Loucy (cell line): Measurements from ENCODE around the gene NOXA1.

Experiments
- H2AFZ ChIP-seq: fragments of 200-600 bp; sonication (generic); 2 replicates; pipeline ENCODE4 v1.6.0; 2016; ENCODE audit warnings: antibody characterized with exemption, mild to moderate bottlenecking, low read length, moderate library complexity
- H3F3A ChIP-seq: fragments of 200-600 bp; 2 replicates; pipeline ENCODE4 v1.6.0; 2016; ENCODE audit warnings: antibody characterized with exemption, low read depth, mild to moderate bottlenecking
- H3K27me3 ChIP-seq: fragments of 200-600 bp; sonication (generic); 2 replicates; pipeline ENCODE4 v1.6.1; 2014; ENCODE audit warnings: low read length, mild to moderate bottlenecking; ENCODE audit not compliant: insufficient read depth, poor library complexity, severe bottlenecking
- H3K36me3 ChIP-seq: fragments of 200-600 bp; sonication (generic); 2 replicates; pipeline ENCODE4 v1.6.1; 2016; ENCODE audit warnings: low read length; ENCODE audit not compliant: insufficient read depth
- H3K4me1 ChIP-seq: fragments of 200-600 bp; sonication (generic); 2 replicates; pipeline ENCODE4 v1.5.1; 2014; ENCODE audit warnings: low read length, mild to moderate bottlenecking; ENCODE audit not compliant: insufficient read depth, poor library complexity, severe bottlenecking
- H3K4me2 ChIP-seq: fragments of 200-600 bp; sonication (generic); 2 replicates; pipeline ENCODE4 v1.6.0; 2014; ENCODE audit warnings: antibody characterized with exemption, low read length, low read depth, mild to moderate bottlenecking; ENCODE audit not compliant: poor library complexity, severe bottlenecking
- H3K4me3 ChIP-seq: fragments of 200-600 bp; sonication (generic); 2 replicates; pipeline ENCODE4 v1.5.1; 2014; ENCODE audit warnings: low read length, mild to moderate bottlenecking, mixed read lengths; ENCODE audit not compliant: poor library complexity, severe bottlenecking
- H3K79me2 ChIP-seq: fragments of 200-600 bp; sonication (generic); 2 replicates; pipeline ENCODE4 v1.6.1; 2014; ENCODE audit warnings: low read length; ENCODE audit not compliant: insufficient read depth
- H3K9ac ChIP-seq: fragments of 200-600 bp; sonication (generic); 2 replicates; pipeline ENCODE4 v1.6.0; 2014; ENCODE audit warnings: mild to moderate bottlenecking, low read depth, low read length, moderate library complexity; ENCODE audit not compliant: poor library complexity, severe bottlenecking
- H3K9me2 ChIP-seq: fragments of 200-600 bp; sonication (generic); replicated peaks from 2 replicates; pipeline ENCODE4 v1.6.1; 2016; ENCODE audit warnings: low read depth, low read length, mixed read lengths
- H3K9me3 ChIP-seq: fragments of 200-600 bp; sonication (generic); 2 replicates; pipeline ENCODE4 v1.6.1; 2014; ENCODE audit warnings: mild to moderate bottlenecking, antibody characterized with exemption, low read length, low read depth; ENCODE audit not compliant: insufficient read depth
- H4K20me1 ChIP-seq: fragments of 200-600 bp; sonication (generic); 2 replicates; pipeline ENCODE4 v1.6.0; 2014; ENCODE audit warnings: antibody characterized with exemption, low read length, mild to moderate bottlenecking; ENCODE audit not compliant: insufficient read depth, poor library complexity, severe bottlenecking
- CTCF ChIP-seq: fragments of 200-600 bp; sonication (generic); conservative IDR thresholded peaks from 2 replicates; pipeline ENCODE4 v1.5.1; 2014; ENCODE audit warnings: mild to moderate bottlenecking, antibody characterized with exemption, low read length
- EZH2phosphoT487 ChIP-seq: fragments of 200-600 bp; IDR thresholded peaks from 2 replicates; pipeline ENCODE4 v1.6.1; 2018; ENCODE audit warnings: antibody characterized with exemption, mild to moderate bottlenecking, moderate library complexity, borderline replicate concordance

Gene NOXA1

GRCh38 chr9:137454597-137455358 is 31.6 kb downstream of the NOXA1 start:
- peaks cover 4% of the 10 kb centered on the region for H3K4me1 ChIP-seq
- H3K4me3 ChIP-seq, result no peak overlapping the region
- no peak for TF ChIP-seq EZH2phosphoT487
- no peak for TF ChIP-seq CTCF
- H2AFZ ChIP-seq, result no peak overlapping the region
- H3K9me2 ChIP-seq, result no peaks in the 10 kb centered on the region
- H3F3A ChIP-seq, result no peaks in the 10 kb centered on the region
- H4K20me1 ChIP-seq, result no peaks in the 10 kb centered on the region
- no peak overlapping the region for H3K9ac ChIP-seq
- H3K27me3 ChIP-seq, result no peaks in the 10 kb centered on the region
- H3K9me3 ChIP-seq, result no peaks in the 10 kb centered on the region
- no peaks in the 10 kb centered on the region for H3K79me2 ChIP-seq
- no peaks in the 10 kb centered on the region for H3K36me3 ChIP-seq
- no peak overlapping the region for H3K4me2 ChIP-seq

GRCh38 chr9:137455359-137455991 is 32.3 kb downstream of the NOXA1 start:
- no peaks in the 10 kb centered on the region for H3K9me3 ChIP-seq
- TF ChIP-seq CTCF (no peak), EZH2phosphoT487 (no peak)
- H3K4me2 ChIP-seq, result no peak overlapping the region
- no peaks in the 10 kb centered on the region for H3F3A ChIP-seq
- no peak overlapping the region for H2AFZ ChIP-seq
- no peaks in the 10 kb centered on the region for H3K27me3 ChIP-seq
- H3K4me1 ChIP-seq, result no peaks in the 10 kb centered on the region
- no peak overlapping the region for H3K4me3 ChIP-seq
- no peaks in the 10 kb centered on the region for H3K36me3 ChIP-seq
- H3K79me2 ChIP-seq, result no peaks in the 10 kb centered on the region
- no peak overlapping the region for H3K9ac ChIP-seq
- H3K9me2 ChIP-seq, result no peaks in the 10 kb centered on the region
- H4K20me1 ChIP-seq, result no peaks in the 10 kb centered on the region

GRCh38 chr9:137456061-137456863 is 33.1 kb downstream of the NOXA1 start:
- Histone ChIP-seq H3K4me1 (no peaks in the 10 kb centered on the region), H3K79me2 (no peaks in the 10 kb centered on the region), H3K9me3 (no peaks in the 10 kb centered on the region), H2AFZ (no peak overlapping the region), H3K4me3 (no peak overlapping the region), H3K4me2 (no peak overlapping the region), H3K9ac (no peak overlapping the region), H4K20me1 (no peaks in the 10 kb centered on the region), H3K27me3 (no peaks in the 10 kb centered on the region), H3F3A (no peaks in the 10 kb centered on the region), H3K9me2 (no peaks in the 10 kb centered on the region), H3K36me3 (no peaks in the 10 kb centered on the region)
- TF ChIP-seq CTCF (no peak), EZH2phosphoT487 (no peak)
